Stimulated activated CD8-positive, alpha-beta memory T cell treated with anti-CD3 and anti-CD28 coated beads, Interleukin-7, amount 100 ng/mL, for 4 hours (primary cell): Measurements from ENCODE around the gene ZFP1.

ENCODE experiments used
- DNase-seq, 2 donors: peaks; one replicate each; pipeline ENCODE4 v3.0.0-alpha.2; 2020; ENCODE audit warnings: low read depth in 2 of 2

Gene ZFP1

GRCh38 chr16:75152635-75153034 lies 4.3 kb downstream of the ZFP1 start:
- DNase-seq = no peak

GRCh38 chr16:75160386-75160785 lies 12.1 kb downstream of the ZFP1 start:
- DNase-seq = no peak

- no peak for DNase-seq
These were observed 21.6 kb downstream of the ZFP1 start for GRCh38 chr16:75169899-75170405.

- DNase-seq = no peak
These were observed 24.3 kb downstream of the ZFP1 start for GRCh38 chr16:75172578-75172977.

GRCh38 chr16:75175074-75175473 lies 26.8 kb downstream of the ZFP1 start:
- DNase-seq = no peak

GRCh38 chr16:75176926-75177325 lies 28.6 kb downstream of the ZFP1 start:
- DNase-seq = no peak

- no peak for DNase-seq
These were observed 30.9 kb downstream of the ZFP1 start for GRCh38 chr16:75179208-75179607.

GRCh38 chr16:75181630-75182029 lies 33.3 kb downstream of the ZFP1 start:
- no peak for DNase-seq

GRCh38 chr16:75188832-75189477 lies 40.6 kb downstream of the ZFP1 start:
- no peak for DNase-seq

- no peak for DNase-seq
These were observed 41.4 kb downstream of the ZFP1 start for GRCh38 chr16:75189638-75190245.

- DNase-seq = no peak
These were observed 44.4 kb downstream of the ZFP1 start for GRCh38 chr16:75192606-75193264.

- DNase-seq = no peak
These were observed 44.9 kb downstream of the ZFP1 start for GRCh38 chr16:75193265-75193650.

GRCh38 chr16:75193730-75194444 lies 45.6 kb downstream of the ZFP1 start:
- DNase-seq = no peak

- no peak for DNase-seq
These were observed 47.8 kb downstream of the ZFP1 start for GRCh38 chr16:75195811-75196790.

GRCh38 chr16:75196836-75197235 lies 48.5 kb downstream of the ZFP1 start:
- DNase-seq = no peak

- no peak for DNase-seq
These were observed 49.3 kb downstream of the ZFP1 start for GRCh38 chr16:75197522-75198134.

GRCh38 chr16:75198135-75198600 lies 49.8 kb downstream of the ZFP1 start:
- DNase-seq = no peak

- no peak for DNase-seq
These were observed 53.8 kb downstream of the ZFP1 start for GRCh38 chr16:75202069-75202590.

- no peak for DNase-seq
These were observed 54.8 kb downstream of the ZFP1 start for GRCh38 chr16:75203096-75203495.

GRCh38 chr16:75203667-75204409 lies 55.5 kb downstream of the ZFP1 start:
- no peak for DNase-seq
